NCI-H345 (cell line): ENCODE data around the gene AAGAB.
A peak's percentile ranks its signal among the peaks of the same experiment; 100 is the strongest.
"Not testable (repeated sequence)": the region's sequence is repeated elsewhere in the genome, so short reads cannot be mapped to it uniquely, and the experiment has no call there.

Experiments
- DNase-seq: peaks from one replicate; lab custom pipeline; 2025; lab: John Stamatoyannopoulos, UW

The AAGAB gene

DNA sequence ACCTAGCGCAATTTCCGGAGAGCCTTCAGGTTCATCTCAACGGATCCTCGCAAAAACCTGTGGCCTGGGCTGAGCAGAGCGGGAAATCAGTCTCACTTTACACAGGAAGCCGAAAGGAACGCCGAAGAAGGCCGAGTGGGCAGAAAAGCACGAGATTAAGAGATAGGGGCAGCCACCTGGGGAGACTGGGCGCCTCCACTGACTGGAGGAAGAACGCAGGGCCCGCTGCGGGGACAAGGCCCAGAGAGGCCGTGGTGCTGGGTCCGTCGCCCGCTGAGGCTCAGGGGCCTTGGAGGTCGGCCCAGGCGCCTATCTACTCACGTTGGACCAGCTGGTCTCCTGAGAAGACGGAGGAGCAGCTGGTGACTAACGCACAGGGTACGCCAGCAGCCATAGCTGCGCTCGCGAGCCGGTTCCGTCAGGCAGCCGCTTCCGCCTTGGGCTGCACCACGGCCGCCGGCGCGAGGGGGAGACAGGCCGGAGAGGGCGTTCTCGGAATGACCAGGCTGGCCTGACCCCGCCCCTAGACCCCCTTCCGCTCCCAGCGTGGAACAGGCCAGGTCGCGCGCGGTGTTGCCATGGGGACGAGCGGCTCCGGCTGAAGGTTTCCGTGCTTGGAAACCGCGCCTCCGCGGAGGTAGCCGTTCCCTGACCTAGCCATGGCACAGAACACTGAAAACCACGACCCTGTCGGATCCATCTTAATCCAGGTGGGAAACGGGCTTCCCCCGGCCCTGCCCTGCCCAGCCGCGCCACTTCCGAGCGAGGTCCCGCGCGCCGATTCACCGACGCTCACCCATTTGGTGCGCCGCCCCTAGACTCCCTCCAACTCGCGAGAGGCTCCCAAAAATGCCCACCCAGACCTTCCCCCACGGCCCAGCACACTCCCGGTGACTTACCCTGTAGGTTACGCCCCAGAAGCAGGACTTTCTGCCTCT is at the start of gene AAGAB, which contains the start of gene IQCH:
AAGAB (minus strand) TSS at position 424 of the 938 bp plus-strand sequence; CDS start at position 394, 30 bp downstream.
IQCH (plus strand) TSS at position 549 of the 938 bp plus-strand sequence; CDS start at position 660, 111 bp downstream.
- DNase-seq = peak; percentile 93

- DNase-seq = peak; percentile 7
Observed at GRCh38 chr15:67303490-67304363, 49.3 kb upstream of the AAGAB start.

DNA sequence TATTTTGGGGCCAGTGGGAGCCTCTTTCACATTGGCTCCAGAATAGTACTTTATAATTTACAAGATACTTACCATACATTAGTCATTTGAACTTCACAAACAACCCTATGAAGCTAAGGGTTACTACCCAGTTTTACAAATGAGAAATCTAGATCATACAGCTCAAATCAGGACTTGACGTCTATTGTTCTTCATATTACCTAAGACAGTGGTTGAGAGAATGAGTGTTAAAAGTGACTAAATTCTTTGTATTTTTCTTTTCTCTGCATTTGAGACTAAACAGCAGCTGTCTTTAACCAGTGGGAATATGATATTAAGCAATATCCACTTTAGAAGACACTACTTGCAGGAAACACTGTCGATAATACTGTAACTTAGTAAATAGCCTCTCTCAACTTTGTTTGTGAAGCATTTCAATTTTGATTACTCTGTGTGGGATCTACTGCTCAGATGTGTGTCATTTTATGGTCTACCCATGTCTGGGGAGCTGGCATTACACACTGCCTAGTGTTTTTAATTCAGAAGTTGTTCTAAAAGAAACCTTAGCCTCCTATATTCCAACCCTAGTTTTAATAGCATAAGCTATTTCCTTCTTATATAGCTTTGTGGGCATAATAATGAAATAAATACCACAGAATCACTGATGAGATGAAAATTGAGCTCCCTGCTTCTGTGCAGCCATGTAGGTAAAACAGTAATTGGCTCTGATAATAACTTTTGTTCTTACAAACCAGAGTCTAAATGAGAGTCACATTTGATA is 46.0 kb upstream of the AAGAB start:
- DNase-seq = no peak

DNA sequence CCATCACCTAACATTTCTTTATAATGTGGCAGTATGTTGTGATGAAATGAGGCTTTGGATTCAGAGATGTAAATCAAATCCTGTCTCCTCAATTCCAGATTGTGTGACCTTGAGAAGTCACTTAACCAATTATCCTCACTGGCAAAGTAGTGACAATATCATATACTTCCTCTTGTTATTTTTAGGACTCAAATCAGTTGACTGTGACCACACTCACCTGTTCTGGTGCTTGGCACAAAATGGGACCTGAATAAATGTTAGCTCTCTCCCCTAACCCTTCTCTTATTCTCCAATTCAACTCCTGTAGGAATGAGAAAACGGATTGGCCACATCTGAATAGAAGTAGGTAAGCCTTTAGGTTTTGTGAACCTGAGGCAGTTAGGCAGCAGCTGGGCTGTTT is 42.2 kb upstream of the AAGAB start:
- DNase-seq = no peak

DNA sequence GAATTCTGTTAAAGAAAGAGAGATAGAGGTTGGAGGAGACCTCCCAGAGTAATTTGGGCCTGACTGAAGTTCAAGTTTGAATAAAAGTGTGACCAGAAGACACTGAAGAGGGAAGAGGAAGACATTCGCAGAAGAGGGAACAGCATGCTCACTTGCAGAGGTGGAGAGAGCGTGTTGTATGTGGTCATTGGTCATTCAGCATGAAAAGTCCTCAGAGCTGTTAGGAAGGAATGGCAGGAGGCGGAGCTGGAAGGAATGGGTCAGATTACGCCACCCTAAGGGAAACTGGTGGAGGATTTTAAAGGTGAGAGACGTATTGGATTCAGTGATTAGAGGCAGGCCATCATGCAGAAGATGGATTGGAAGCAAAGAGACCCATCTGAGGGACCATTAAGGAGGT is 41.7 kb upstream of the AAGAB start:
- DNase-seq = no peak

DNA sequence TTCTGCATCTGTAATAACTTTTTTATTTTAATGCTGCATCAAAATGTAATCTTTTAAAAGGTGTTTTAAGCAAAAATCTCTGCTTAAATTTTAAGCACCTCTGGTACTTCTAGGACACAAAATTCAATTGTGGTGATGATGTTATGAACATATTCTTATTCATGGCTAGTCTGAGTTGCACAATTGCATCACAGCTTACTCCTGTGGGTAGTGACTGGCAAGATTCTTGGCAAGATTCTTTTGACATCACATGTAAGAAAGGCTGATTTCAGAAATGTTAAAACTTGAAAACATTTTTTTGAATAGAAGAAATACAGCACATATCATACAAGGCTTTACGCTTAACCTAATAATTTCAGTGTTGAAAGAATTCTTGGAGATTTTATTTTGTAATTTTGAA is 35.9 kb upstream of the AAGAB start:
- DNase-seq = no peak

GRCh38 chr15:67286400-67286799 is 31.9 kb upstream of the AAGAB start:
- not testable (repeated sequence) for DNase-seq

DNA sequence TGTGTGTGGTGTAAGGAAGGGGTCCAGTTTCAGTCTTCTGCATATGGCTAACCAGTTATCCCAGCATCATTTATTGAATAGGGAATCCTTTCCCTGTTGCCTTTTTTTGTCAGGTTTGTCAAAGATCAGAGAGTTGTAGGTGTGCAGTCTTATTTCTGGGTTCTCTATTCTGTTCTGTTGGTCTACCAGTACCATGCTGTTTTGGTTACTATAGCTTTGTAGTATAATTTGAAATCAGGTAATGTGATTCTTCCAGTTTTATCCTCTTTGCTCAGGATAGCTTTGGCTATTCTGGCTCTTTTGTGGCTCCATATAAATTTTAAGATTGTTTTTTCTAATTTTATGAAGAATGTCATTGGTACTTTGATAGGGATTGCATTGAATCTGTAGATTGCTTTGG is 31.2 kb upstream of the AAGAB start:
- not testable (repeated sequence) for DNase-seq

DNA sequence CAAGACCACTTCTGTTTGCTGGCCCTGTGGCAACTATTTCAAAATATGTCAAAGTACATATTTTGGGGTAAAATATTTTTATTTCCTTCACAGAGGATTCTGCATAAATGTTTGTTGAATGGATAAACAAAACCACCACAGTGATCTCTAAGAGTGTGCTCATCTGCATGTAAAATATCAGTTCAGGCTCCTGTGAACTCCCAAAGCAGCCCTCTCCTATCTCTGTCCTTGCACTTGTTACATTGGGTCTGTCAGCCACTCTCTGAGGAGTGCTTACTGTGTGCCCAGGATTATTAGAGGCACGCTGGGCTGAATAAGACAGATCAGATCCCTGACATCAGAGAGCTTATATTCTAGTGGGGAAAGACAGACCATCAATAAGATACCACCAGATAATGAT is 27.3 kb upstream of the AAGAB start:
- DNase-seq = no peak

DNA sequence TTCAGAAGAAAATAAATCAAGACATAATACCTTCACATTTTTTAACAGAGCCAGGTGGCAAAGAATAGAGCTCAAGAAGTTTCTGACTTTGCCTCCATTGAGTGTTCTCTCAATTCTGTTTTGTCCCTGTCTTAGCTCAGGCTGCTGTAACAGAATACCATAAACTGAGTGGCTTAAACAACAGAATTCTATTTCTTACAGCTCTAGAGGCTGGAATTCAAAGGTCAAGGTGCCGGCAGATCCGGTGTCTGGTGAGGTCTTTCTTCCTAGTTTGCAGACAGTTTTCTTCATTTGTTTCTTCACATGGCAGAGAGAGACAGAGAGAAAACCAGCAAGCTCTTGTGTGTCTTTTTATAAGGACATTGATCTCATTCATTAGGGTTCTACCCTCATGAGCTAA is 25.8 kb upstream of the AAGAB start:
- no peak for DNase-seq

DNA sequence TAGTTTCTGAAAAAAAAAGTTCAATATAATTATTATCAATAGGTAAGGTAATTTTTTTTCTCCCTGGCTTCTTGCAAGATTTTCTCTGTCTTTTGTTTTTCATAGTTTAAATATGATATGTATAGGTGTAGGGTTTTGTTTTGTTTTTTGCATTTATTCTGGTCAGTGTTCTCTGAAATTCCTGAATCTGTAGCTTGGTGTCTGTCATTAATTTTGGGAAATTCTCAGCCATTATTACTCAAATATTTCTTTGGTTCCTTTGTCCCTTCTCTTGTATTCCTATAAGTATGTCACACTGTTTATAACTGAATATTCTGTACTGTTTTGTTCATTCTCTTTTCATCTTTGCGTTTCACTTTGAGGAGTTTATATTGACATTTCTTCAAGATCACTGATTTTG is 22.2 kb upstream of the AAGAB start:
- DNase-seq = no peak

- no peak for DNase-seq
Observed at GRCh38 chr15:67274236-67274635, 19.8 kb upstream of the AAGAB start.

DNA sequence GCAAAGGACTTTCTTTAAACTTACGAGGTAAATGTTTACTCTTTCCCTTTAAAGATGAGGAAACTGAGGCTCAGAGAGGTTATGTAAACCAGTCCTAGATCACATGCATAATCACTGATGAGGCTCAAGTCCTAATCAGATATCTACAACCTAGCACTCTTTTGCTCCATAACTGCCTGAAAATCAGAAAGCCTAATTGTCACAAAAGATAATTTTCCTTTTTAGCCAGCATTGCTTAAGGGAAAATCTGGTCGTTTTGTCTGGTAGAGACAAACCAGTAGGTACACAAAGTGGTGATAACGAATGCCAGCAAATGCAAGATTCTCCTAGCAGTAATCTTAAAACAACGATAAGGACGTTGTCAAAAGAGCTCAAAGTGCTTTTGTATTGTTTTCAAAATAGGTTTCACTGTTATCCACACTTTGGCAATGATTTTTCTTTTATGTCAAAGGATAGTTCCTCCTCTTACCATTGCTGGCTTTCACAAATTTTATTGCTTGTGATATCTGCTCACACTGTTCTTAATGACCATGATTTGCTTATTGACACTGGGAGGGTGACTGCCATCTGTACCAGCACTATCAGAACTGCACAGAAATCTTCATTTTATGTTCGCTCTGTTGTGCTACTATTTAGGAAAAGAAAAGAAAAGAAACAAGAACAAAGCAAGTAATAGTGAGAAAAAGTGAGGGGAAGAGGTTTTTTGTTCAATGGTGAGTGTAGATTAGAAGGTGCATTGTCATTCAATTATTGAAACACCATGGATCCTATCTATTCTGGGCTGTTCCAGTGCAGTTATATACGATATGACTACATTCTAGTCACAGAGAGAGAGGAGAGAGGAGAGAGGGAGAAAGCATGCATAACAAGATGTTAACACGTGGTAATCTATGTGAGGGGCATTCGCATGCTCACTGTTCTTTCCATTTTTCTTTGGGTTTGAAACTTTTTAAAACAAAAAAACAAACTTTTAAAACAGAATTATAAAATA is 13.8 kb upstream of the AAGAB start:
- DNase-seq = no peak

GRCh38 chr15:67267440-67267839 is 13.0 kb upstream of the AAGAB start:
- DNase-seq = no peak

- DNase-seq = no peak
Observed at GRCh38 chr15:67266870-67267269, 12.4 kb upstream of the AAGAB start.

- DNase-seq = no peak
Observed at GRCh38 chr15:67259806-67260205, 5.3 kb upstream of the AAGAB start.

DNA sequence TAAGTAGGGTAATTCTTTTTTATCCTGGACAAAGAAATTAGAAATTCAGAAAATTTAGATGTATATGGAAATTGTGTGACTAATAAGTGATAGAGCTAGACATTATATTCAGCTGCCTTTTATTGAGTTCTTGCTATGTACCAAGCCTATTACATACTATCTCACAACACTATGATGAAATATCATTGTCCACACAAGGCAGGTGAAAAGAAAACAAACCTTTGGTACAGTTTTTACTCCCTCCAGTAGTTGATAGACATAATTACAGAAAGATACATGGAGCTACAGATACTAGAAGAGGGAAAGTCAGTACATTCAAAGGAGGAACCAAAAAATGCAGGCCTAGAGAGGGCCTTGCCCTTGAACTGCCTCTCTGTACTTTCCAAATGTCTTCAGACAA is 4.9 kb upstream of the AAGAB start:
- DNase-seq = no peak

DNA sequence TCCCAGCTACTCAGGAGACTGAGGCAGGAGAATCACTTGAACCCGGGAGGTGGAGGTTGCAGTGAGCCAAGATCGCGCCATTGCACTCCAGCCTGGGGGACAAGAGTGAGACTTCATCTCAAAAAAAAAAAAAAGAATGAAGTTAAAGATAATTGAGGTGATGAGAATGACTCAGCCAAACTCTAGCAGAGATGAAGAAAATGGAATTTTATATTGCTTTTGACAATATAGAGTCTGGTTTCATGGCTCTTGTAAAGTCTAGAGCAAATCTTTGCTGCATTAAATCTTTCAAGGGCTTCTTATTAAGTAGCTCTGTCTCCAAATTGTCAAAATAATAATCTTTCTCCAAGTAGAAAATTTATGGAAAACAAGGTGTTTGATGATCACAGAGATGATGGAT is 4.0 kb upstream of the AAGAB start:
- not testable (repeated sequence) for DNase-seq

DNA sequence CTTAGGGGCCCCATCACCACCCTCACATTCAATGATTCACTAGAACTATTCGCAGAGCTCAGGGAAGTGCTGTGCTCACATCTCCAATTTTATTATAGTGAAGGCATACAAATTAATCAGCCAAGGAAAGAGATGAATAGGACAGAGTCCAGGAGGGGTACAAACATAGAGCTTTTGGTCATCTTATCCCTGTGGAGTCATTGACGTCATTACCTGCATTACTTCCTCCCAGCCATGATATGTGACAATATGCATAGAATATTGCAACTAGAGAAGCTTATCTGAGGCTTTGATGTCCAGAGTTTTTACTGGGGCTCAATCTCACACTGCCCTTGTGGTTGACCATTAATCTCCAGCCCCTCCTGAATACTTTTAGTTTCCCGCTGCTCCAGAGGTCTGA is 1.6 kb upstream of the AAGAB start:
- no peak for DNase-seq

GRCh38 chr15:67253549-67254237 is 768 bp downstream of the AAGAB start:
- DNase-seq = peak; percentile 42
